ENCODE measurements around the gene FER. TPM values are rescaled to one million over a fixed set of nuclear protein-coding genes. Genes with fewer than 3 reads are reported as not detected.

FER gene
- total and polyA plus RNA-seq, 9 of the 15 experiments (the other 6 are each of a cell fraction or from before 2014, with no cell fraction given) = 6.7 to 18.2 (median 8.9) TPM

GRCh38 chr5:108727651-108728565 is 19.8 kb upstream of the FER start (continued):
- TF ChIP-seq ZNF512 (tag; IDR thresholded peaks at IDR 0.05) (no peak), ZC3H4 (CRISPR knock-in tag; IDR thresholded peaks at IDR 0.05; ENCODE audit: borderline replicate concordance) (peak; percentile 60; the same call in 1 of the 2 replicates), CSDE1 (IDR thresholded peaks at IDR 0.05) (0 out of 4 replicates have a peak, but pooled peaks of 1 of the 2 experiments have one; percentile 10), ELF1 (tag; IDR thresholded peaks at IDR 0.05) (no peak), ZNF444 (CRISPR knock-in tag; IDR thresholded peaks at IDR 0.05) (no peak), ELF4 (CRISPR knock-in tag; IDR thresholded peaks at IDR 0.05) (no peak), NCOA6 (IDR thresholded peaks at IDR 0.05) (peak; percentile 96), ZNF766 (CRISPR knock-in tag; conservative IDR thresholded peaks at IDR 0.05) (no peak), ZNF143 (CRISPR knock-in tag; IDR thresholded peaks at IDR 0.05) (0 out of 2 replicates have a peak, but pooled peaks have one; percentile 15), BDP1 (IDR thresholded peaks at IDR 0.05; ENCODE audit: insufficient read depth, insufficient read length) (no peak), MBD1 (CRISPR knock-in tag; IDR thresholded peaks at IDR 0.05) (no peak), NKRF (IDR thresholded peaks at IDR 0.05; ENCODE audit: borderline replicate concordance) (no peak), CHD1 (IDR thresholded peaks at IDR 0.05; ENCODE audit: low read length) (no peak), CREBBP (IDR thresholded peaks at IDR 0.05; ENCODE audit: low read depth, low read length) (no peak), RBM22 (IDR thresholded peaks at IDR 0.05; ENCODE audit: low read depth, low read length, poor library complexity, severe bottlenecking) (peak; percentile 56)
